GM12873 (cell line): ENCODE measurements around the gene MSI2.

Experiments used
- CTCF ChIP-seq: IDR thresholded peaks from 2 replicates; pipeline ENCODE4 v1.5.1; 2012; ENCODE audit warnings: low read depth, mild to moderate bottlenecking, moderate library complexity, low read length, control low read depth; ENCODE audit not compliant: insufficient read depth; ENCODE audit errors: missing control alignments

MSI2 gene

GRCh38 chr17:57626520-57627210 lies 370.3 kb downstream of the MSI2 start:
- TF ChIP-seq CTCF: no peak

- no peak for TF ChIP-seq CTCF
Measured at GRCh38 chr17:57627591-57627990, 371.3 kb downstream of the MSI2 start.

DNA sequence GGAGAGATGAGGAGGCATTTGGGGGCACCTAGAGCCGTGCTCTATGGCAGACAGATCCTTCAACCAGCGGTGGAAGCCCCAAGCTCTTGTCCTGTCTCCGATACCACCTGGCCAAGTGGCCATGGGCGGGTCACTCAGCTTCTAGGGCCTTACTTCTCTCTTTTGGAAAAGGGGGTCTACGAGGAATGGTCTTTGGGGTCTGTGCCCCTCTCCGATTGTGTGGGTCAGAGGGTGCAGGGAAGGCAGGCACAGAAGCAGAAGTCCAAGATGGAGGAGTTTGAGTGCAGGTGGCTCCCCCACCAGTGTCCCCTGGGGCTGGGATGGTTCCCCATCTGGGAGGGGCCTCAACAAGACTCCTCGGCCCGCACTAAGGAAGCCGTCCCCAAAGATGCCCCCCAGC lies 372.1 kb downstream of the MSI2 start:
- no peak for TF ChIP-seq CTCF

GRCh38 chr17:57629470-57629869 lies 373.1 kb downstream of the MSI2 start:
- TF ChIP-seq CTCF: no peak

GRCh38 chr17:57629886-57630285 lies 373.6 kb downstream of the MSI2 start:
- TF ChIP-seq CTCF: no peak

DNA sequence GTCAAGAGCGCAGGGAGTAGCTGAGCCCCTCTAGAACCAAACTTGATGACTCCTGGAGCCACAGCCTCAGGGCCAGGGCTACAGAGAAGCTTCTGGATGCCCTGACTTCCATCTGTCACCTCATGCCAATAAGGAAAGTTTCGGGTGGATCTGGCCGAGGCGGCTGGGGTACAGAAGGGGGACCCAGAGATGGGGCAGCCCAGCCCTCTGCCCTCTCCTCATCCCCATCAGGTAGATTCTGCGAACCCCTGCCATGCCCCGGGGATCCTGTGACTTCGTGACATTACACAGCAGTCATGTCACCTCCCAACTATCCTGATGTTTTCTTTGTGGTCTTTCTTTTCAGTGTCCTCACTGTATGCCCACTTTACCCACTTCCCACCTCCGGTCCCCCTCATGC lies 374.4 kb downstream of the MSI2 start:
- no peak for TF ChIP-seq CTCF

DNA sequence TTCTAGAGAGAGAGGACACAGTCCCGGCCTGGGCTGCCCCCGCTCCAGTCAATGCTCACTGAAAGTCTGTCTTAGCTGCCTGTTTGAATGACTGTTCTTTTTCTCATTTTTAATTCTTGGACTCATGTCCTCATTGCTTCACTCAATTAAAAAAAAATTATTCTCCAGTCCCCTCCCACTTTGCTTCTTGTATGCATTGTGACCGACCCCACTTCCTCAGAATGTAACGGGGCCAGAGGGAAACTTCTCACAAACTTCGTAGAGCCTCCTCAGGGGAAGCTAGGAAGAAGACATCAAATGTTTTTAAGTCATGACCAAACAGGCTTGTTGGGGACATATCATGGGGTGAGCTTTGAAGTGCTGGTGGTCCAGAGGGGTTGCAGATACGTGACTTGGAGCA lies 375.5 kb downstream of the MSI2 start:
- no peak for TF ChIP-seq CTCF

DNA sequence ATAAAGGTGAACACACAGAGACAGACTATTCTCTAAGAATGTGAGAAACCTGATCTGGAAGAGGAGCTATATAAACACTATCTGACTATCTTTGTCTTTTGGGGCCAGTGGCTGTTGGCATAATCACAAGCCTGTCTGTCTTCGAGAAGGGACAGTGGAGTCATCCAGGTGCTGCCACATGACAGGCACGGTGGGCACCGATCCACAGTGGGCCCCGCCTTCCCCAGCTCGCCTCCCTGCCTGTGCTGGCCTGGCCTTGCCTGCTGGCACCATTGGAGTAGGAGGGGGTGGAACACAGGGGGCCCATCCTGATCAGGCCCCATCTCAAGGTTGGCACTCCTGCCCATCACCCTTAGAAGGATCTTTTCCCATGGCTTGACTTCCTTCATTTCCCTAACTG lies 376.0 kb downstream of the MSI2 start:
- no peak for TF ChIP-seq CTCF
